ENCODE data around the gene RTP5. TPM values are rescaled to one million over a fixed set of nuclear protein-coding genes. Genes with fewer than 3 reads are reported as not detected.

Gene RTP5
- total and polyA plus RNA-seq, 2 of the 8 experiments (the other 6 are each of a cell fraction or from before 2014, with no cell fraction given): not detected

DNA sequence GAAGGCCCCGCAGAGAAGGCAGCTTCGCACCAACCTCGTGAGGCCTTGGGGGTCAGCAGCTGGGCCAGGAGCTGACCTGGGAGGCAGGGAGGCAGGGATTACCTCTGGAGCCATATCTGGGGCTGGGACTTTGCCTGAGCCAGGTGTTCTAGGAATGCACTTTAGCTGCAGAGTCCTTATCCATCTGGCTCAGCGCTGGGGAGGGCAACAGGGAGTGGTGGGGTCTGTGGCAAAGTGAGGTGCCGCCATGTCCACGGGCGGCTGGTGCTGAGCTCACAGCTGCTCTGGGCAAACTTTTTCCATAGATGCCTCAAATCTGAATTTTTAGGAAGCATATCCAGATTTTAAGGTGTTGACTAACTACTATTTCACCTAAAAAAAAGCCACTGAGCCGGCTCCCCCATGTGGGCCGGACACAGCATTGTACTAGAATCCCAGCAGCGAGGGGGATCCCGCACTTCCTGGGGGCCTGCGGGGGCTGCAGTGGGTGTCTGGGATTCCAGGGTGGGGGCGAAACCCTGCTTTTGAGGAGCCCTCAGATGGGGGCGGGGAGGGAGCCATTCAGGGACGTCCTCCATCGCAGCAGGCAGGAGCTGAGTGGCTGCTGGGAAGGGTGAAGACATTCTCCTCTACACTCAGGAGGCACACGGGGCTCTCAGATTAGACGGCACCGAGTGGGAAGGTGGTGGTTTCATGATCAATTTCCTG lies 34.6 kb downstream of the RTP5 start:
- Histone ChIP-seq H2AK5ac (ENCODE audit: low read depth, low read length) (no peak overlapping the region), H3K79me1 (ENCODE audit: low read depth, low read length) (no peaks in the 10 kb centered on the region; the same call in 1 of the 2 replicates), H2BK120ac (replicated peaks; ENCODE audit: low read depth, low read length) (no peak overlapping the region), H4K5ac (ENCODE audit: insufficient read length, low read depth, low read length) (no peak overlapping the region), H2BK20ac (ENCODE audit: low read length) (no peak overlapping the region), H3K79me2 (ENCODE audit: control insufficient read depth in 1 of 2, insufficient read depth in 2 of 2, low read length in 2 of 2) (no peaks in the 10 kb centered on the region), H4K20me1 (replicated peaks in 1 of 2; ENCODE audit: control insufficient read depth in 1 of 2, insufficient read depth in 2 of 2, low read length in 2 of 2) (peaks cover 0 to 4% of the 10 kb centered on the region in 2 experiments), H3K18ac (ENCODE audit: extremely low read depth, low read length) (no peak overlapping the region), H3K4ac (replicated peaks; ENCODE audit: insufficient read length, low read depth, low read length) (no peak overlapping the region), H2BK5ac (ENCODE audit: low read depth, low read length) (no peak overlapping the region), H3K9ac (replicated peaks in 1 of 4; ENCODE audit: extremely low read depth in 1 of 4, low read depth in 3 of 4, low read length in 3 of 4) (no peak overlapping the region), H3K4me1 (replicated peaks in 1 of 4; ENCODE audit: control insufficient read depth in 3 of 4, insufficient read depth in 4 of 4, low read length in 3 of 4) (peaks cover 0 to 18% (median 12%) of the 10 kb centered on the region in 4 experiments; a peak in 6 of 7 replicates), H4K8ac (ENCODE audit: extremely low read depth, insufficient read depth, low read length) (no peak overlapping the region; the same call in 1 of the 2 replicates), H3K4me2 (ENCODE audit: insufficient read depth in 1 of 2, low read depth in 2 of 2, low read length in 2 of 2) (no peak overlapping the region), H3K27me3 (replicated peaks in 1 of 4; ENCODE audit: control insufficient read depth in 3 of 4, extremely low read depth in 1 of 4, insufficient read depth in 3 of 4, low read length in 3 of 4) (peaks cover 0 to 2% (median 0%) of the 10 kb centered on the region in 4 experiments; a peak in 2 of 7 replicates), H3K9me3 (ENCODE audit: insufficient read depth in 2 of 2, low read depth in 1 of 2, low read length in 1 of 2) (no peaks in the 10 kb centered on the region), H4K91ac (replicated peaks; ENCODE audit: insufficient read length, low read length) (no peak overlapping the region), H3K36me3 (ENCODE audit: control insufficient read depth in 2 of 4, insufficient read depth in 4 of 4, low read length in 3 of 4) (no peaks in the 10 kb centered on the region; a peak in 1 of 8 replicates), H2AFZ (ENCODE audit: low read length) (no peak overlapping the region), H3K56ac (replicated peaks; ENCODE audit: insufficient read length, low read depth, low read length) (no peak overlapping the region), H3K23me2 (ENCODE audit: low read depth, low read length) (peaks cover 8% of the 10 kb centered on the region; the same call in 1 of the 2 replicates), H2BK15ac (ENCODE audit: low read length) (no peak overlapping the region), H2BK12ac (ENCODE audit: low read depth, low read length) (no peak overlapping the region), H3K23ac (ENCODE audit: insufficient read length) (no peak overlapping the region), H3K27ac (ENCODE audit: low read depth, low read length) (no peak overlapping the region), H3K4me3 (ENCODE audit: extremely low read depth in 1 of 4, insufficient read depth in 2 of 4, low read depth in 3 of 4, low read length in 4 of 4) (no peak overlapping the region), H3K14ac (ENCODE audit: insufficient read length) (no peak overlapping the region)
- peak in 1 of 2 experiments; percentile 45 for DNase-seq (ENCODE audit: low read depth in 1 of 2, low spot score in 2 of 2)
- no peak for FAIRE-seq
- POLR2A ChIA-PET (ENCODE audit: partially characterized antibody): interaction anchor here (1.3 kb wide), 1 partner anchor 14 kb away, joined by 3 read pairs; no protein-coding TSS in a partner anchor
- 84% methylated on average over 18 of the region's 19 CpGs; no CpG with 5 or more reads in 1 of the 2 experiments for WGBS, 2 experiments (ENCODE audit: extremely low coverage in 1 of 2, insufficient coverage in 1 of 2, insufficient read length in 1 of 2, insufficient replicate concordance in 2 of 2, low coverage in 1 of 2, low lambda C conversion rate in 2 of 2, missing lambda C conversion rate in 1 of 2)
- CTCF ChIA-PET (ENCODE audit: partially characterized antibody): interaction anchor here (1.3 to 1.5 kb wide), 2 partner anchors 8 to 47 kb away, joined by 3 to 5 read pairs; no protein-coding TSS in a partner anchor
- no peak for TF ChIP-seq EGR1 (IDR thresholded peaks at IDR 0.05; ENCODE audit: borderline replicate concordance, low read depth, low read length)
- TF ChIP-seq RXRA (IDR thresholded peaks at IDR 0.05; ENCODE audit: insufficient read depth, low read depth, low read length): no peak
